Activated gamma-delta T cell treated with Interleukin-2 at 50 U/mL for 16 hours (primary cell): ENCODE data around the gene TRPV5.
A peak's percentile ranks its signal among the peaks of the same experiment; 100 is the strongest.

Experiments
- DNase-seq: peaks from one replicate; pipeline ENCODE4 v3.0.0-alpha.2; 2020

The TRPV5 gene

DNA sequence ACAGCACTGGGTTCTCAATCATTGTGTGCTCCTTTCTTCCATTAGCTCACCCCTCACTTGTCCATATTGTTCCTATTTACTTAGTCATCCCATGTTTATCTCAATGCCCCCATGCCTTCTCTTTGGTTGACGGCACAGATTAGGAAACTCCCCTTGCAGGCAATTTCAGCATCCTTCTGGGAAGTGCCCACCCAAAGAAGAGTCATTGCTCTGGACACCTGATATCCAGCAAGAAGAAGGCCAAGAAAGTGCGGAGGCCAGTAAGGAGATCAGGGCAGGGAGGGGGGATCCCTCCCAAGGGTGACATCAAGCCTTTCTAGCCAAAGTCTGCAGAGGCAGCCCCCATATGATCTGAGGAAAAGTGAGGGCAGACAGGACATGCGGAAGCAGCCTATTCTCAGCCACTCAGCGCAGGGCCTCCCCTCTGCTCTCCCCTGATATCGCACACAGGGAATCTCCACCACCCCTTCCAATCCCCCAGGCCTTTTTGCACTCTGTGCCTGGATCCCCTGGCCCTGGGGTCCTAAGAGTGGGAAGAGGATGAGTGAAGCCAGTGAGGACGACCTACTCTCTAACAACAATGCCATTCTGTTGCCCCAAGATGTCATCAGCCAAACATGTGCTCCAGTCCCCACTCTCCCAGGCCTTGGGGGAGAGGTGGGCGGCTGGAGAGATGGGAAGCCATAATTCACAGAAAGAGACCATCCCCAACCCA is 49.8 kb downstream of the TRPV5 start:
- no peak for DNase-seq

DNA sequence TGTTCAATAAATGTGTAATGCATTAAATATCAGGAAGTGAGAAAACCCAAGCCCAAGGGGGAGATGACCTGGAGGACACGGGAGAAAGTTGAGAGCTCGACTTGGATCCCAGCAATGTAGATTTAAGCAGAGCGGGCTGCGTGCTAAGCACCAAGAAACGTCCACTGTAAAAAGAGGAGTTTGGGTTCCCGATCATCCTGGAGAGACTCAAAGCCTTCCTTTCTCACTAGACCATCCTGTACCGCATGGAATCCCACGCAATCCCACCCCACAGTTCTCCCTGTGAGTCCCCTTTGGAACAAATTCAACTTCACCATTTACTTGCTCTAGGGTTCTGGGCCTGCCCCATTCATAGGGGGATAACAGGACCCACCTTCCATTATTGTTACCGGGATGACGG is 50.4 kb downstream of the TRPV5 start:
- DNase-seq: no peak

DNA sequence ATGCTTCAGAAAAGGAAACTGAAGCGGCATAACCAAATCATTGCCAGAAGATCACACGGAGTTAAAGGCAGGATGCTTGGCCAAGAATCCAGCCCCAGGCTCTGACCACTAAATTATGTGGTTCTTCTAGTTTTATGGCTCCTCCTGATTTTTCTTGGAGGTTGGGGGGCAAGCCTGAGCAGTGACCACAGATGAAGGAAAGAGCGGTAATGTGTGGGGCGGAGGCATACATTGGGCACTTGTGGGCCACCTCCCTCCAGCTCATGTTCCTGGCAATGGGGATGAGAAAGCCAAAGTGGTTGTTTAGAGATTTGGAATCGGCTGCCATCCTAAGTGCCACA is 51.2 kb downstream of the TRPV5 start:
- DNase-seq: no peak

DNA sequence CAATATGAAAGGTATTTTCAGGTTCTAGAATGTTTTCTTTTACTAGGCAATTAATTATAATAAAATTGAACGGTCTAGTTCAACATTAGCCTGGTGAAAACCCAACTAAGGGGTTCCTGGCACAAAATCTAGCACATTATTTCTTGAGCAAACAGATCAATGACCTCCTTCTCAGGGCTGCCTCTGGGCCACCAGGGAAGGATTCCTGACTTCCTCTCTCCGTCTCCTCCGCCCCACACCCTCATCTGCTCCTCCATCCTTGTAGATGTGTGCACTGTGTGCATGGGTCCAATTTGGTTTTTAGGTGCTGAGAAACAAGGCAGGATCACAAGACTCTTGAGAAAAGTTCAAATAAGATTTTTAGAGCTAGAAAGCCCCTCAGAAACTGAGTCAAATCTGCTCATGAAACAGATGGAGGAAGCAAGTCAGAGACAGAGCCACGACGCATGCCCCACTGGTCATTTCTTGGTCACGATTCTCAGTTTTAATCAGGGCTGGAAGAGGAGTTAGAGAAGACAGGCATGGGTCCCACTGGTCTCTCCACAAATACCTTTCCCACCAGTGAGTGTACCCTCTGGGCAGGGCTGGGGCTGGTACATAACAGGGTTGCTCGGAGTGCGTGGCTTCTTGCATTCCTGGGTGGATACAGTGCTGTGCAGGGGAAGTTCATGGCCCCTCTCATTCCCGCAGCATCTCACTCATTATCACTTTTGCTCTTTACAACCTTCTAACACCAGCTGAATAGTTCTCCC is 51.8 kb downstream of the TRPV5 start:
- no peak for DNase-seq

DNA sequence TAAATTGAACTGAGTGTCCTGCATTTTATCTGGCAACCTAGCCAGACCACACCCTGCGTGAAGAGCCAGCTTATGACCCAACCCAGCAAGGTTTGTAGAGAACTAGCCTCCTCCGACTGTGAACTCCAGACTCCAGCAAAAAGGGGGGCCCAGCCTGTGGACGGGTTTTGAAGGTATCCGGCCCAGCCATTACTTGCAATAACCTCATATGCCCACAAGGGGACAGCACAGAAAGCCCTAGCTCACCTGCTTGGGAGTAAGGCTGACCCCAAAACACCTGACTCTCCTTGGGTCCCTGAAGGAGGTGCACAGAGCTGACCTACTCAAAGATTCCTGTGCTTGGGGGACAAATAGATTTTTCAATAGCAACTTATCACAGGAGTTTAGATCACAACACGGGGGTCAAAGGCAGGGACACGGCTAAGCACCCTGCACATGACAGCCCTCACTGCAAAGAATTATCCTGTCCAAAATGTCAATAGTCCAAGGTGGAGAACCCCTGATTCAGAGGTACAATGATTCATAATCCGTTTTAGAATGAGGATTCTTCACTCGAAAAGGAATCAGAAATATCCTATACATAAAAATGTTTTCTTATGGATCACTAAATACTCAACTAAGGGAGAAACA is 52.6 kb downstream of the TRPV5 start:
- peak; percentile 38 for DNase-seq

DNA sequence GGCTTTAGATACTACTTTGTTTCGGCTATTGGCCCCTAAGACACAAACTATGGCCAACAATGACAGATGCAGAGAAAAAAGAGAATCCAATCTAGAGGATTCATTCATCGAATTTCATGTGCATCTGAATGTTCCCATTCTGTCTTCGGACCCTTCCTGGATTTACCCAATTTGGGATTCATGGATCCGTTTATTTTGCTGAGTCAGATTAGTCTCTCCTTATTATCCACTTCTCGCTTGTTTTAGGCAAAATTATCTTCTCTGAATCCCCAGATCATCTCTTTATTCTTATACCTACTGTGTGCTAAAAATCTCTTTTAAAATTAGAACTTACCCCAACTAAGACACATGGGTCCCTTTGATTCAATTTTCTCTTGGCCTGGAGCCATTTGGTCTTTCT is 54.5 kb downstream of the TRPV5 start:
- DNase-seq: no peak

DNA sequence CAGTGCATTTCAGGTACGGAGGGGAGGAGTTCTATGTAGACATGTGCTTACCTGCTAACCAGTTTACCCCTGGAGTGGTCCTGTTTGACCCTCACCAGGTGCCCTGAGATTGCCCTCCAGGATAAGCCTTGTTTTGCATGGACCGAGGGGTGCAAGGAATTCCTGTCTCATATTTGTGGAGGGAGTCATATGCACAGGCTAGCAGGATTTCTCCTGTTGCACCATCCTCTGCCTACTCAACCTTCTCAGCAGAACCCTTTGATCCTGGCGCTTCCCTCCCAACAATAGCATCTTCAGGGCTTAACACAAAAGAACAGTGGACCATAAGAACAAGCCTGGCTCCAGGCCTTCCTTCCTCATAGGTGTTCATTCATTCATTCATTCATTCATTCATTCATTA is 55.2 kb downstream of the TRPV5 start:
- DNase-seq: no peak

DNA sequence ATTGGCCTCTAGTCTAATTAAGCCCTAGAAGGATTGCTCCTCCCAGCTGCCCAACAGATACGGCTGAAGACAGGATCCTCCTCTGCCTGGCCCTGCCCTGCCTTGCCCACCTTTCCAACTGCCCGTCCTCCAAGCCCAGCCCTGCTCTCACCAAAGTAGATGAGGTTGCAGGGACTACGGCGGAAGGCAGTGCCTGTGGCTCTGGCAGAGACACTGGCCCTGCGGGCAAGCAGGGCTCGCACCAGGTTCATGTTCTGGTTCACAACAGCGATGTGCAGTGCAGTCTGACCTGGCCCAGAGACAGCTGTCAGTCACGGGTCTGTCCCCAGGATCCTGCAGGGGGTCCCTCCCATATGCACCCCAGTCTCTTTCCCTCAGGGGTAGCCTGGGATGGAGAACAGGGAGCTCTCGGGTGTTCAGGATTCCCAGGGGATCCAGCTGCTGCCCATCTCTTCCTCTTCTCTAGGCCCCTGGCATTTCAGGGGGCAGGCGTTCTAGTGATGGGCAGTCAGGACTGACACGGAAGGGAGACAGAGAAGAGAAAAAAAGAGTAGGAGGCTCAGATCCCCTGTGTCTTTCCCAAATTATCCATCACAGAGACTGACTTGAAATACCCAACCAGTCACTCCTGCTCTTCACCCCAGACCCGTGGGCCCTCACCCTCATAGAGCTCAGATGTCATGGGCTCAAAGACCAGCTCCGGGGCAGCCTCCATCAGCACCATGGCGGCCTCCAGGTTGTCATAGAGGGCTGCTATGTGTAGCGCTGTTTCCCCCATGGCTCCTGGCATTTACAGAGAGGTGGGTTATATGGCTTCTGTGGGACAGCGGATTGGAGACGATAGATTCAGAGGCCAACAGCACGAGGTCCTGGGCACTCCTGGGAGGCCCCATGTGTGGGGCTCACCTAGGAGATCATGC is 56.3 kb downstream of the TRPV5 start:
- DNase-seq: no peak

DNA sequence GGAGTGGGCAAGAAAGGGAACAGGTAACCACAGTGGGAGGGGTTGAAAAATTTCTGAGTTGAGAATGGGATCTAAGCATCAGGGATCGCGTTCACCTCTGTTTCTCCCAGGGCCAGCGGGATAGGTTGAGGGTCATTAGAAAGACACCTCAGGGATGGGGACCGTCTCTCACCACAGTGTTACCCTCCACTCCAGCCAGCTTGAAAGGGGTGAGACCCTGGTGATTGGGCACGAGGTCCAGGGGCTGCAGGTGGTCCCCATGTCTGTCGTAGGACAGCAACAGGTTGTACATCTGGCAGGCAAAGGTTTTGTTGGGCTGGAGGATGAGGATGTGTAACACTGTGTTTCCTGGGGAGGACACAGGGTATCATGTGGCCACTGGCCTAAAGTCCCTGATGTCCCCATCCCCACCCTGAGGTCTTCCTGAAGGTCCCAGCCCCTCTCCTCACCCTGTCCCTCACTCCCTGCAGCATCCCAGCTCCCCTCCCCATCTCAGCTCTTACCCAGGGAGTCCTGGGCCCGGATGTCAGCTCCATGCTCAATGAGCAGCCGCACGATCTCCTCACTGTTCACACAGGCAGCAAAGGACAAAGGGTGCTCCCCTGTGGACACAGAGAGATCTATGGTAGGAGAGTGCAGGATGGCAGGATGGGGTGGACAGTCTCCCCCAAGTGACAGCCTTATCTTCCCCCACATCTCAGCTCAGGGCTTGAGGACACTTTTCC is 57.1 kb downstream of the TRPV5 start:
- no peak for DNase-seq

DNA sequence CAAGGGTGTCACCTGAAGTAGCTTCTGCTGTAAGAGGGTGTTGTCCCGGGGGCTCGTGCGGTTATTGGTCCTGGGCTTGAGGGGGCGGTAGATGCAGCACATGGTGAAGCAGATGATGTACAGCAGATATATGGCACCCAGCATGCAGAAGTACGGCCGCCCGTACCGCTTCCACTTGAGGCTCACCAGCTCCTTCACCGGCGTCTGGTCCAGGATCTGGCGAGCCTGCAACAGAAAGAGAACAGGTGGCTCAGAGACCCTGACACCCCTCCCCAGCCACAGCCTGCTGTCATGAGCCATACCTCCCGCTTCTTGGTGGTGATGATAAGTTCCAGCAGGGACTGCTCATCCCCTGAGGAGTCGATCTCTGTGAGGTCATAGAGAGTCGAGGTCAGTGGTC is 58.1 kb downstream of the TRPV5 start:
- no peak for DNase-seq

DNA sequence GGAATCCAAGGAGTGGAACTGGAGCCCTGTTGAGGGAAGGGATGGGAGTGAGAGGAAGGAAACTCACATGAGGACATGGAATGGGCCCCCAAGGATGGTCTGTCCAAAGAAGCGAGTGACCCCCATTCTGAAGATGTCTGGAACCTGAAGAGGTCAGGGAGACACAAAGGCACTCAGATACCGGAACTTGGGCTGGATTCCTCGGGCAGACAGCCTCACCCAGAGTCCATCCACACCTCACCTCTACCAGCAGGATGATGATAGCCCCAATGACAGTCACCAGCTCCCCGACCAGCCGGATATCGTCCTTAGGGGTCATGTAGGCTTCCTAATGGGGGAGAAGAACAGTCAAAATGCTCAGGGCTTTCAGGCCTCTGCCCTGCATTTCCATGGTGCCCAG is 58.7 kb downstream of the TRPV5 start:
- no peak for DNase-seq

DNA sequence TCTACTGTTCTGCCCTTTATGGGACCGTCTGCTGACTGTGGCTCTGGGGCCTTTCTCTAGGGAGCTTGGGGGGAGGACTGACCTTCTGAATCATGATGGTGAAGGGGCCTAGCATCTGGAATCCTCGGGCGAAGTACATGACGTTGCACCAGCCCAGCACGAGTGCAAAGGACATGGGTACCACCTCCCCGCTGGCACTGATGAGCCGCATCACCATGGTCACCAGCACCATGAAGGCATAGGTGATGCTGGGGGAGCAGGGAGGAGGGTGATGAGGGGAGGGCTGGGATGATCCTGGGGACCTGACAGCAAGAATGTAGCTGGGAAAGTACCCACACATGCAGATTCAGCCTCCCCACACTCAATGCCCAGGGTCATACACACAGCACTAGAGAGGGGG is 59.1 kb downstream of the TRPV5 start:
- DNase-seq: no peak

DNA sequence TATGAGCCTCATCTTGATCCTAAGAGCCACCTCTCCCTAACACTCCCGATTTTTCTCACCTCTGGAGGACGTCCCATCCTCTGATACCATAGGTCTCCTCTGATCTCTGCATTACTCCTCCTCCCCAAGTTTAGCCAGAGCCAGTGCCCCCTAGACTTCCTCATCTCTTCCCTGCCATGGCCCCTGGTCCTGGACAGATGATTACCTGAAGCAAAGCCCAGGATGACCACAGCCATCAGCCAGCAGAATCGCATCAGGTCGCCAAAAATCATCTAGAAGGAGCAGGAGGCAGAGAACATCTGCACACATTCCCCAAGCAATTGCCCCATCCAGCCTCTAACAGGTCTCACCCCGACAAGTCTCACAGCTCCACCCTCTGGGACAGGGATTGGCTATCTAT is 59.7 kb downstream of the TRPV5 start:
- DNase-seq: no peak

DNA sequence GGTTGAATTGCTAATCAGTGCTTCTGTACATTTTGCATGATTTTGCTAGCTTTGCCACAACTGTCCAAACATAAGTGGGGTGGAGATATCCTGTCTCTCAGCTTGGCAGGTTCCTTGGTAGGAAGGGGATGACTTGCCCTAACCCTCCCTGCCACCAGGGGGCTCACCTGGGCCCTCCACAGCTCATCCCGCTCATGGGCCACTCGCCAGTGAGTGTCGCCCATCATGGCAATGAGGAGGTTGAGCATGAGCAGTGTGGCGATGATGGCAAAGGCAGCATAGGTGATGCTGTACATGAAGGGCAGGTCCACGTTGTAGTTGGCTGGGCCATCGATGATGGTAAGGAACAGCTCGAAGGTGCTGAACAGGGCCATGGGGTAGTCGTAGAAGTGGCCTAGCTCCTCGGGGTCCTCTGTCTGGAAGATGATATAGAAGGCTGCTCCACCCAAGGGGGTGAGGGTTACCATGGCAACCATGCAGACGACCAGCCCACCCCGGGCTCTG is 60.2 kb downstream of the TRPV5 start:
- DNase-seq: no peak

DNA sequence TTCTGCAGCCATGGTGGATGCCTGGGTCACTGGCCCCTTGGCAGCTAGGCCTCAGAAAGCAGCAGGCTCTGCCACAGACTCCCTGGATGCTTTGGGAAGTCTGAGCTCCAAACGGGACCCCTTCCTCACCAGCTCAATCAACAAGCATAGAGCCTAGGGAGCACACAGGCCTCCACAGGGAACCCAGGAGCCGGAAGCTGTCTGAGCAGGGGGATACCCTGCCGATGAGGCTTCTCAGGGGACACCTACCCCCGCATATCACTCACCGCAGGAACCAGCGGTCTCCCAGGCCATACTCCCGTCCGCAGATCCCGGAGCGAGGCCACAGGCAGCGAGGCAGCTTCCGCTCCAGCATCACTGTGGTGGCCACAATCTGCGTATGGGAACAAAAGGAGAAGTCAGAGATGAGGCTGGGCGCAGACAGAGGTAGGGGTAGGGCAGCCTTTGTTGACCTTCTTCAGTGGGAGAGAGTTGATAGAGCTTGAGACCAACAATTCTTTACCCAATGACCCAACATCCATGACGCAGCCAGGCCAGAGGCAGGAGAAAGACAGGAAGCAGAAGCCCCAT is 61.4 kb downstream of the TRPV5 start:
- DNase-seq: no peak

DNA sequence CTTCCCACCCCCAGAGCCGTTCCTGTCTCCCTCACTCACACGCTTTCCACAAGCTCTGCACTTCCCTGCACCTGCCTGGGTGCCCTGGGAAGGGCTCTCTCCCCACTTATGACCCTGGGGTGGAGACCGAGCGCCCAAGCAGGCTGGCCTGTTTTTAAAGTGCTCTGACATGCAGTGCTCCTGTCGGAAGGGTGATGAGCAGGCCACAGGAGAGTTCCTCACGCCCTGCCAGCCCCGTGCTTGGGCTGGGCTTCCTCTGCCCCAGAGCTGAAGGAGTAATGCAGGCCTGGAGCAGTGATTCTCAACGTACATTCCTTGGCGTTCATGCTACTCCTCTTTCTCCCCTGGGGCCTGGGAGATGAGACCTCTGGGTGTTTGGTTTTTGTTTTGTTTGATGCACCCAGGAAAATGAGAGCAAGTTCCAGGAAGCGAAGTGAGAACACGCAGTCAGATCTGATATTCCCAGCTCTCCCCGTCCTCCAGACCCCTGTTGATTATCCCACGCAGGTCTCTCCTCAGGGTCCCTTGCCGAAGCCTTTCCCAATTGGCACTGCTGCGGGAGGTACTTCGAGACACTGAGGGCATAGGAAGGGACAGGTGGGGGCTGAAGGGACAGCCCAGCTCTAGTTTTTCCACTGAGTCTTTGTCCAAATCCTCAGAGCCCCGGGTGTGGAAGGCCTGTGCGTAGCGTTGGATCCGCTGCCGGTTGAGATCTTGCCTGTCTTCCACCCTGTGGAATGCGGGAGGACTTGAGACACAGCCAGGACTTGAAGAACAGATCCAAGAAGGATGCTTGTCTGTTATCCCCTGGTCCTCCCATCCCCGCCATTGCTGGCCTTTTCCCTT is 62.1 kb downstream of the TRPV5 start:
- DNase-seq: no peak

DNA sequence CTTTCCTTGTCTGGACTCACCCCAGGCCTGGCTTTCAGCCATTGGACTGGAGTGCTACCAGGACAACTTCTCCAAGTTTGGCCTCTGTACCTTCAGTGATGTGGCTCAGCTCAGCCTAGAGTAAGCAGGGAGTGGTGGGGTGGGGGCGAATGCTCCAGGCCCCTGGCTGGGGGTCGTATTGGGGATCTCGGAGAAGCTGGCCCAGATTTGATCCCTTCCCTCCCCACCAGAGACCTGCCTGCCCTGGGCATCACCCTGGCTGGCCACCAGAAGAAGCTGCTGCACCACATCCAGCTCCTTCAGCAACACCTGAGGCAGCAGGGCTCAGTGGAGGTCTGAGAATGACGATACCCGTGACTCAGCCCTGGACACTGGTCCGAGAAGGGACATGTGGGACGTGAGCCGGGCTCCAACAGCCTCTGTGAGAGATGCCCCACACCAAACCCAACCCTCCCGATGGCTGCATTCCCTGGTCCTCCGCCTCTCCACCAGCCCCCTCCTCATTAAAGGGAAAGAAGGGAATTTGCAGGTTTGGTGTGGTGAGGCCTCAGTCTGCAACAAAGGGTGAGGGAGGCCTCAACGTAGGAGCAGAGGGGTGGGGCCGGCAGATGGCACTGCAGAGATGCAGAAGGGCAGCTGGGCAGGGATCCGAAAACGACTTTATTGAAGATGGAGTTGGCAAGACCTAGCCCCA is 62.8 kb downstream of the TRPV5 start:
- no peak for DNase-seq

DNA sequence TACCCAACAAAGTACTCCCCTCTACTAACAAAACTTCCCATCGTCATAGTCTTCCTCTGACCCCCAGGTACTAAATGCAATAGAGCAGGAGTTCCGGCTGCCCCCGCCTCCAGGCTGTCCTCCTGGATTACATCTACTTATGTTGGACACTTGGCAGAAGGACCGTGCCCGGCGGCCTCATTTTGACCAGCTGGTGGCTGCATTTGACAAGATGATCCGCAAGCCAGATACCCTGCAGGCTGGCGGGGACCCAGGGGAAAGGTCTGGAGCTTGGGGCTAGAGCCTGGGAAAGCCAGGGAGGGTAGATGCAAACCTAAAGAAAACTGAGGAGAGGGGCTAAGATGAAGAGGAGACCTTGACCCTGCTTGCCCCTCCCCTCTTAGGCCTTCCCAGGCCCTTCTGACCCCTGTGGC is 63.4 kb downstream of the TRPV5 start:
- DNase-seq: no peak

DNA sequence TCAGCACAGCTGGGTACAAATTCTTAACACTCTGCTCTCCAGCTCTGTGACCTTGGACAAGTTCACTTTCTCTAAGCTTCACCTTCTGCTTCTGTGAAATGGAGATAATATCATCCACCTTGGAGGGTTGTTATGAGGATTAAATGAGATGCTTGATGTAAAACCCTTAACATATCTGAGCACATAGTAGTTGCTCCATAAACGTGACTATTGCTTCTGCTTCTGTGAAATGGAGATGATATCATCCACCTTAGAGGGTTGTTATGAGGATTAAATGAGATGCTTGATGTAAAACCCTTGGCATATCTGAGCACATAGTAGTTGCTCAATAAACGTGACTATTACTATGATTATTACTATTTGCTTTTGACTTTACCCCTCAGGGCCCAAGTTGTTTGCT is 64.1 kb downstream of the TRPV5 start:
- DNase-seq: no peak

DNA sequence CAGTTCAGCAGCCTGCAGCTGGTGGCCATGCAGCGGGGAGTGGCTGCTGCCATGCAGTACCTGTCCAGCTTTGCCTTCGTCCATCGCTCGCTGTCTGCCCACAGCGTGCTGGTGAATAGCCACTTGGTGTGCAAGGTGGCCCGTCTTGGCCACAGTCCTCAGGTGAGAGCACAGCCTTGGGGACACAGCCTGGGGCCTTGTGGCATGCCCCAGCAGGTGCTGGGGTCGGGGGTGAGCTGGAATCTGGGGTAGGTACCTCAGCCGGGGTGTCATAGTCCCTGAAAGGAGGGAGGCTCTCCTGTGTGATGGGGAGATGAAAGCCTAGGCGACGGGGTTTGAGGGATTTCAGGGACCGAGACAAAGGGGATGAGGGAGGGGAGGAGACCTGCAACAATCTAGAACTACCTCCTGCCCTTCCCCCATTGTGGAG is 64.5 kb downstream of the TRPV5 start:
- no peak for DNase-seq
